Progenitor cell of endocrine pancreas (in vitro differentiated cells): Measurements from ENCODE around the gene TSHZ1. TPM values are rescaled to one million over a fixed set of nuclear protein-coding genes. Genes with fewer than 3 reads are reported as not detected.
A peak's percentile ranks its signal among the peaks of the same experiment; 100 is the strongest.

ENCODE experiments used
- DNase-seq: peaks from one replicate; pipeline ENCODE4 v3.0.0; 2021; ENCODE audit warnings: low spot score; ENCODE audit not compliant: unreplicated experiment
- H3K27ac Mint-ChIP-seq: 2 replicates; pipeline ENCODE4 v1.8.0; 2021; ENCODE audit warnings: mild to moderate bottlenecking, moderate library complexity, mixed read lengths
- H3K27me3 Mint-ChIP-seq: 2 replicates; pipeline ENCODE4 v1.8.0; 2021; ENCODE audit warnings: mixed read lengths
- H3K36me3 Mint-ChIP-seq: 2 replicates; pipeline ENCODE4 v1.8.0; 2022; ENCODE audit warnings: mixed read lengths; ENCODE audit not compliant: insufficient read depth
- H3K4me1 Mint-ChIP-seq: 2 replicates; pipeline ENCODE4 v1.8.0; 2021; ENCODE audit warnings: low read depth, mixed read lengths
- H3K4me3 Mint-ChIP-seq: 2 replicates; pipeline ENCODE4 v1.8.0; 2021; ENCODE audit warnings: low read depth, mild to moderate bottlenecking, moderate library complexity, mixed read lengths
- H3K9me3 Mint-ChIP-seq: 2 replicates; pipeline ENCODE4 v1.8.0; 2021; ENCODE audit warnings: low read depth, mixed read lengths
- total RNA-seq: library from RNA; stranded (reverse); gene quantifications from 2 replicates; pipeline ENCODE4 v1.2.1, GENCODE V29; 2021
- TF ChIP-seq, protein P1 (sequence below): fragments of 200-600 bp; sonication (generic); IDR thresholded peaks from one replicate; pipeline ENCODE4 v1.5.0; 2021; ENCODE audit warnings: antibody characterized with exemption, mild to moderate bottlenecking; ENCODE audit not compliant: unreplicated experiment

TSHZ1 gene
- total RNA-seq, 1 donor from 2014 or later = 17.1 TPM

- Mint-ChIP-seq H3K27me3 (no peaks in the 10 kb centered on the region), H3K9me3 (no peaks in the 10 kb centered on the region), H3K4me3 (no peak overlapping the region), H3K27ac (no peak overlapping the region), H3K4me1 (peaks cover 5% of the 10 kb centered on the region), H3K36me3 (no peaks in the 10 kb centered on the region)
- no peak for DNase-seq
- TF ChIP-seq, protein P1, sequence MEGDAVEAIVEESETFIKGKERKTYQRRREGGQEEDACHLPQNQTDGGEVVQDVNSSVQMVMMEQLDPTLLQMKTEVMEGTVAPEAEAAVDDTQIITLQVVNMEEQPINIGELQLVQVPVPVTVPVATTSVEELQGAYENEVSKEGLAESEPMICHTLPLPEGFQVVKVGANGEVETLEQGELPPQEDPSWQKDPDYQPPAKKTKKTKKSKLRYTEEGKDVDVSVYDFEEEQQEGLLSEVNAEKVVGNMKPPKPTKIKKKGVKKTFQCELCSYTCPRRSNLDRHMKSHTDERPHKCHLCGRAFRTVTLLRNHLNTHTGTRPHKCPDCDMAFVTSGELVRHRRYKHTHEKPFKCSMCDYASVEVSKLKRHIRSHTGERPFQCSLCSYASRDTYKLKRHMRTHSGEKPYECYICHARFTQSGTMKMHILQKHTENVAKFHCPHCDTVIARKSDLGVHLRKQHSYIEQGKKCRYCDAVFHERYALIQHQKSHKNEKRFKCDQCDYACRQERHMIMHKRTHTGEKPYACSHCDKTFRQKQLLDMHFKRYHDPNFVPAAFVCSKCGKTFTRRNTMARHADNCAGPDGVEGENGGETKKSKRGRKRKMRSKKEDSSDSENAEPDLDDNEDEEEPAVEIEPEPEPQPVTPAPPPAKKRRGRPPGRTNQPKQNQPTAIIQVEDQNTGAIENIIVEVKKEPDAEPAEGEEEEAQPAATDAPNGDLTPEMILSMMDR = no peak
Measured at GRCh38 chr18:75268364-75268646, 57.7 kb downstream of the TSHZ1 start.

GRCh38 chr18:75269124-75269680 lies 58.6 kb downstream of the TSHZ1 start:
- no peak overlapping the region for H3K27ac Mint-ChIP-seq
- no peaks in the 10 kb centered on the region for H3K36me3 Mint-ChIP-seq
- H3K27me3 Mint-ChIP-seq = no peaks in the 10 kb centered on the region
- TF ChIP-seq, protein P1 = no peak
- H3K4me3 Mint-ChIP-seq = no peak overlapping the region
- no peaks in the 10 kb centered on the region for H3K9me3 Mint-ChIP-seq
- H3K4me1 Mint-ChIP-seq = peaks cover 5% of the 10 kb centered on the region
- no peak for DNase-seq

- Mint-ChIP-seq H3K36me3 (no peaks in the 10 kb centered on the region), H3K4me1 (peaks cover 3% of the 10 kb centered on the region), H3K27me3 (no peaks in the 10 kb centered on the region), H3K9me3 (no peaks in the 10 kb centered on the region), H3K27ac (no peak overlapping the region), H3K4me3 (no peak overlapping the region)
- TF ChIP-seq, protein P1 = no peak
- DNase-seq = no peak
Measured at GRCh38 chr18:75269696-75270095, 59.1 kb downstream of the TSHZ1 start.

DNA sequence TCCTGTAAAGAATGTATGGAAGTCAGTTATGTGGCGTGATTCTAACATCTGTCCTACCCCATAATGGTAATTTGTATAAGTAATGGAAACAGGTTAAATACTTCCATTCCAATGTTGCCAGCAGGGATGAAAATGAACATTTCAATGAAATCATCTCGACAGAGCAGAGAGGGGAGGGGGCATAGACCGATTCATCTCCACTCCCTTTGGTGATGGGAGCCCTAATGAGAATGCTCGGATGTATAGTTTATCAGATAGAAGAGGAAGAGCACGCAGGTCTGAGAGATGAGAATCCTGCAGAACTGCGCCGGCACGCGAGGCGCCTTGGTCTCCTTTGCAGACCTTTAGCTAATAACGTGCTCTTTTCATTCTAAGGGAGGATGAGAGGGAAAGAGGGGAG lies 61.4 kb downstream of the TSHZ1 start:
- Mint-ChIP-seq H3K27me3 (no peaks in the 10 kb centered on the region), H3K27ac (peak overlapping the region; percentile 2), H3K4me1 (peaks cover 10% of the 10 kb centered on the region), H3K36me3 (no peaks in the 10 kb centered on the region), H3K4me3 (no peak overlapping the region), H3K9me3 (no peaks in the 10 kb centered on the region)
- TF ChIP-seq, protein P1 = no peak
- DNase-seq = no peak

DNA sequence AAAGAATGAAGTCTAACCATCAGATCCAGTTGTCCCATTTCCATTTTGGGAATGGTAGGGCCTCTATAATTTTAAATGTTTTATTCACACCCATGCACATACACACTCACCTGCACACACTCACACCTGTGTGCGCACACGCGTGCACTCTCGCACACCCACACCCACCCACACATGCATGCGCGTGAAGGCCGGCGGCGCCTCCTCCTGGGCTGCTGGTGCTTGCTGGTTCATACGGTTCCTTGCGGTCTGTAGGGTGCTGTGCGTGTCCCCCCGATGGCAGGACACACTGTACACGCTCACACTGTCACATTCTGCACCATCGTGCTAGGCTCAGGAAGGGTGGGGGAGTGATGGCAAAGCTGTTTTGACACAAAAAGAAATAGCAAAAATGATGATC lies 63.2 kb downstream of the TSHZ1 start:
- TF ChIP-seq, protein P1 = no peak
- H3K9me3 Mint-ChIP-seq = no peaks in the 10 kb centered on the region
- peaks cover 13% of the 10 kb centered on the region for H3K4me1 Mint-ChIP-seq
- no peaks in the 10 kb centered on the region for H3K27me3 Mint-ChIP-seq
- H3K4me3 Mint-ChIP-seq = no peak overlapping the region
- no peak overlapping the region for H3K27ac Mint-ChIP-seq
- no peaks in the 10 kb centered on the region for H3K36me3 Mint-ChIP-seq
- no peak for DNase-seq
